Ectodermal cell (in vitro differentiated cells): ENCODE measurements around the gene SND1.
"Not testable (repeated sequence)": the region's sequence is repeated elsewhere in the genome, so short reads cannot be mapped to it uniquely, and the experiment has no call there.

Source experiments
- H3K27ac ChIP-seq: 2 replicates; pipeline ENCODE4 v1.7.0; 2013; ENCODE audit warnings: mild to moderate bottlenecking, low read depth, low read length; ENCODE audit not compliant: insufficient read depth, poor library complexity, severe bottlenecking
- H3K27me3 ChIP-seq: 2 replicates; pipeline ENCODE4 v1.7.0; 2013; ENCODE audit warnings: mild to moderate bottlenecking, low read length; ENCODE audit not compliant: insufficient read depth, control insufficient read depth, poor library complexity, severe bottlenecking
- H3K36me3 ChIP-seq: one replicate; pipeline ENCODE4 v1.7.0; 2013; ENCODE audit warnings: low read length; ENCODE audit not compliant: control insufficient read depth, insufficient read depth
- H3K4me1 ChIP-seq: one replicate; pipeline ENCODE4 v1.7.0; 2013; ENCODE audit warnings: low read length; ENCODE audit not compliant: control insufficient read depth, insufficient read depth
- H3K4me3 ChIP-seq: 2 replicates; pipeline ENCODE4 v1.7.0; 2013; ENCODE audit warnings: low read depth, low read length, control low read depth; ENCODE audit not compliant: insufficient read depth
- H3K9me3 ChIP-seq: 2 replicates; pipeline ENCODE4 v1.7.0; 2013; ENCODE audit warnings: mild to moderate bottlenecking, low read length, moderate library complexity; ENCODE audit not compliant: control insufficient read depth
- WGBS, 2 experiments: methylation state at CpG; one replicate each; pipeline ENCODE4 v1.1.7; 2013; ENCODE audit warnings: missing lambda C conversion rate in 2 of 2; 5-methylcytosine and 5-hydroxymethylcytosine counted together

Gene SND1

DNA sequence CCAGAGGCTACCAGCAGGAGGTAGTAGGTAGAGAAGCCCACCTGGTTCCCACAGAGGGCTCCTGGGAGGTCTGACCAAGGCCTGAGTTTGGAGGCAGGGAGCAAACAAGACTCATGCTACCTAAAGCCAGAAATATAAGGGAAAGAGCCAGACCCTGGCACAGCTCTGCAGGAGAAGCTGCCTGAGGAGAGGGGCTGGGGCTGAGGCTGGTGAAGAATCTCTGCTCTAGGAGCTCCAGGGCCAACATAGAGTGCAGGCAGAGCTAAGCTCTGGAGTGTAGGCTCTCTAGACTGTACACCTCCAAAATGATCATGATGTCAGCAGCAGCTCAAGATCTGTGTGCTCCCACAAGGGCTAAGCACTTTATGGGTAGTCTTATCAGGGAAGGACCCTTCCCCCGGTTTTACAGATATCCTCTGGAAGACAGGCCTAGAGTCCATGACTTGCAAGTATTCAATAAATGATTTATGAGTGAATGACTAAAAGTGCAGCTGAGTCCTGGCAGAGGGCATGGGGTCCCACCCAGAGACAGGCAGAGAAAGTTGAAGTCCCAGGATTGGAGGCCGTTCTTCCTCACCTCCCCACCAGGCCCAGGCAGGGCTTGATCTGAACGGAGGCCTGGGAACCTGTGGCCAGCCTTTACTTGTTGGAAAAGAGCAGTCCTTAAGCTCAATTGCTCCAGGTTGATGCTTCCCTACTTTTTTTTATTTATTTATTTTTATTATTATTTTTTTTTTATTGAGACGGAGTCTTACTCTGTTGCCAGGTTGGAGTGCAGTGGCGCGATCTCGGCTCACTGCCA lies 450.7 kb downstream of the SND1 start:
- H3K27me3 ChIP-seq: peaks cover 43% of the 10 kb centered on the region
- H3K4me3 ChIP-seq: no peak overlapping the region
- WGBS, 2 experiments: 85 to 87% methylated on average over 7 of the region's 7 CpGs
- H3K4me1 ChIP-seq: no peaks in the 10 kb centered on the region
- no peaks in the 10 kb centered on the region for H3K9me3 ChIP-seq
- H3K27ac ChIP-seq: no peak overlapping the region
- no peaks in the 10 kb centered on the region for H3K36me3 ChIP-seq

- no peaks in the 10 kb centered on the region for H3K4me1 ChIP-seq
- peaks cover 43% of the 10 kb centered on the region for H3K27me3 ChIP-seq
- no peak overlapping the region for H3K27ac ChIP-seq
- peak overlapping the region; percentile 35 for H3K4me3 ChIP-seq
- H3K9me3 ChIP-seq: no peaks in the 10 kb centered on the region
- no peaks in the 10 kb centered on the region for H3K36me3 ChIP-seq
- whole genome bisulfite sequencing, 2 experiments: 68% methylated on average over 44 of the region's 44 CpGs
Measured at GRCh38 chr7:128103498-128104107, 451.6 kb downstream of the SND1 start.

- peak overlapping the region; percentile 35 for H3K4me3 ChIP-seq
- WGBS, 2 experiments: 5 to 6% methylated on average over 59 of the region's 59 CpGs
- no peaks in the 10 kb centered on the region for H3K36me3 ChIP-seq
- H3K9me3 ChIP-seq: no peaks in the 10 kb centered on the region
- H3K27me3 ChIP-seq: peaks cover 43% of the 10 kb centered on the region
- no peak overlapping the region for H3K27ac ChIP-seq
- no peaks in the 10 kb centered on the region for H3K4me1 ChIP-seq
Measured at GRCh38 chr7:128104108-128104742, 452.2 kb downstream of the SND1 start.

GRCh38 chr7:128105228-128106022 lies 453.4 kb downstream of the SND1 start:
- WGBS, 2 experiments: 90 to 93% methylated on average over 11 of the region's 11 CpGs
- H3K9me3 ChIP-seq: no peaks in the 10 kb centered on the region
- H3K36me3 ChIP-seq: no peaks in the 10 kb centered on the region
- peaks cover 43% of the 10 kb centered on the region for H3K27me3 ChIP-seq
- H3K4me3 ChIP-seq: no peak overlapping the region
- no peaks in the 10 kb centered on the region for H3K4me1 ChIP-seq
- H3K27ac ChIP-seq: no peak overlapping the region

DNA sequence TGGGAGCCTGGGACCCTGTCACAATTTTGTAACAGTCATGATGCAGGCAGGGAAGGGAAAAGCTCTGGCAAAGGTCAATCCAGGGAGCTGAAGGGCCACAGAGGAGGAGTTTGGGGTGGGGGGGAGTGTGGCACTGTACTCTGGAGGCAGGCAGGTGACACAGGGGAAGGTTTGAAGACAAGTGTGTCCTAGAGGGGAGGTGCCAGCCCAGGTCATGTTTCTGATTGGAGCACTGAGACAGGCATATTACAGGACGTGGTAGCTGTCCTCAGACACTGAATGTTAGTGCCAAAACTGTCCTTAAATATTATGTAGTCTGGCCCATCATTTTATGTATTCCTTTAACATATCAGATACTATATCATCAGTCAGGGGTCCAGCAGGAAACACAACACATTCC lies 454.8 kb downstream of the SND1 start:
- no peaks in the 10 kb centered on the region for H3K9me3 ChIP-seq
- H3K4me3 ChIP-seq: no peak overlapping the region
- H3K36me3 ChIP-seq: no peaks in the 10 kb centered on the region
- H3K27me3 ChIP-seq: peaks cover 42% of the 10 kb centered on the region
- H3K4me1 ChIP-seq: no peaks in the 10 kb centered on the region
- WGBS, 2 experiments: 54 to 69% methylated on average over 1 of the region's 1 CpG
- H3K27ac ChIP-seq: no peak overlapping the region

- H3K36me3 ChIP-seq, H3K4me3 ChIP-seq, H3K27ac ChIP-seq, H3K4me1 ChIP-seq, H3K9me3 ChIP-seq: not testable (repeated sequence)
- WGBS, 2 experiments: 83 to 91% methylated on average over 10 to 11 of the region's 12 CpGs
- peaks cover 36% of the 10 kb centered on the region for H3K27me3 ChIP-seq
Measured at GRCh38 chr7:128107516-128107915, 455.5 kb downstream of the SND1 start.

DNA sequence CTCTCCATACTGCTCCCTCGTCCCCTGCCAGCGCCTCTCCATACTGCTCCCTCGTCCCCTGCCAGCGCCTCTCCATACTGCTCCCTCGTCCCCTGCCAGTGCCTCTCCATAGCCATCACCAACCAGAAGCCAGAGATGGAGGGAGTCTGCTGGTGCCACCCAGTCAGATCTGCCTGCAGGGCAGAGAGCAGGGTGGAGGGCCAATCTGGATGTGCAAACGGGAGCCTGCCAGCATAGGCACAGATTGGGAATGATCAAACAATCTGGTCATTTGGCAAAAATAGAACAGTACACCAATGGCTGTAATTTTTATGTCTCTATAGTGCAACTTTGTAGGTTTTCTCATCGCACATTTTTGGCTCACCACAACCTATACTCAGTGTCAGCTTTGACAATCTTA lies 456.1 kb downstream of the SND1 start:
- H3K4me3 ChIP-seq: no peak overlapping the region
- H3K27me3 ChIP-seq: peaks cover 30% of the 10 kb centered on the region
- 75 to 83% methylated on average over 4 to 6 of the region's 7 CpGs for WGBS, 2 experiments
- H3K36me3 ChIP-seq: no peaks in the 10 kb centered on the region
- H3K9me3 ChIP-seq: no peaks in the 10 kb centered on the region
- H3K27ac ChIP-seq: no peak overlapping the region
- H3K4me1 ChIP-seq: no peaks in the 10 kb centered on the region

- no peak overlapping the region for H3K27ac ChIP-seq
- 96 to 97% methylated on average over 9 of the region's 11 CpGs for WGBS, 2 experiments
- H3K4me3 ChIP-seq: no peak overlapping the region
- H3K4me1 ChIP-seq: no peaks in the 10 kb centered on the region
- H3K36me3 ChIP-seq: no peaks in the 10 kb centered on the region
- H3K27me3 ChIP-seq: peaks cover 23% of the 10 kb centered on the region
- H3K9me3 ChIP-seq: no peaks in the 10 kb centered on the region
Measured at GRCh38 chr7:128108641-128109423, 456.8 kb downstream of the SND1 start.

DNA sequence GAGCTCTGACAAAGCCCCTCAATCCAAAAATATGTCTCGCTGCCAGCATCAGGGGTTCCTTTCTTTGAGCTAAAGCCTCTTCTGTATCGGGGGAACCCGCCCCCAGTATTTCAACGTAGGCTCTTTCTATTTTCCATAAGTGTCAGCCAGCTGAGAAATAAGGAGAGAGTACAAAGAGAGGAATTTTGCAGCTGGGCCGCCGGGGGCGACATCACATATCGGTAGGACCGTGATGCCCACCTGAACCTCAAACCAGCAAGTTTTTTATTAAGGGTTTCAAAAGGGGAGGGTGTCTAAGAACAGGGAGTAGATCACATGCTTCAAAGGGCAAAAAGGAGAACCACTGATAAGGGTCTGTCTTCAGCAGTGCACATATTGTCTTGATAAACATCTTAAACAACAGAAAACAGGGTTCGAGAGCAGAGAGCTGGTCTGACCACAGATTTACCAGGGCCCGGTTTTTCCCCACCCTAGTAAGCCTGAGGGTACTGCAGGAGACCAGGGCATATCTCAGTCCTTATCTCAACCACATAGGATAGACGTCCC lies 457.5 kb downstream of the SND1 start:
- H3K27me3 ChIP-seq: peaks cover 16% of the 10 kb centered on the region
- H3K4me1 ChIP-seq, H3K9me3 ChIP-seq, H3K27ac ChIP-seq, H3K36me3 ChIP-seq, H3K4me3 ChIP-seq: not testable (repeated sequence)
- WGBS, 2 experiments: 92 to 96% methylated on average over 12 of the region's 12 CpGs
